ENCODE results near the gene RBM5.
A peak's percentile ranks its signal among the peaks of the same experiment; 100 is the strongest.

RBM5 gene

GRCh38 chr3:50134367-50134766 is 45.6 kb downstream of the RBM5 start:
- H3K9me3 ChIP-seq (ENCODE audit: control insufficient read depth, insufficient read depth, low read depth, low read length), result no peaks in the 10 kb centered on the region
- no peak overlapping the region for H3K4me3 ChIP-seq (ENCODE audit: low read depth, low read length)
- TF ChIP-seq ZNF404 (tag by site-specific recombination; IDR thresholded peaks at IDR 0.05), result no peak
- TF ChIP-seq ZFHX2 (tag by site-specific recombination; conservative IDR thresholded peaks at IDR 0.05), result peak; percentile 61
- peak; percentile 52; the same call in 1 of the 2 replicates for TF ChIP-seq EGR2 (tag by site-specific recombination; IDR thresholded peaks at IDR 0.05; ENCODE audit: low read depth)
- peak; percentile 58 for TF ChIP-seq ZIC2 (tag by site-specific recombination; IDR thresholded peaks at IDR 0.05)
- ChIA-PET CTCF (interaction anchor here (2.1 kb wide), 1 partner anchor 14 kb away, joined by 7 read pairs; no protein-coding TSS in a partner anchor), POLR2A (interaction anchor here (1.2 kb wide), 1 partner anchor 11 kb away, joined by 4 read pairs; no protein-coding TSS in a partner anchor)
- no peak overlapping the region for H3K27ac ChIP-seq (ENCODE audit: extremely low read depth, low read depth, low read length)
- no peaks in the 10 kb centered on the region for H3K36me3 ChIP-seq (ENCODE audit: control insufficient read depth in 2 of 2, insufficient read depth in 1 of 2, low read length in 2 of 2)
- peaks cover under 1% of the 10 kb centered on the region; the same call in 1 of the 2 replicates for H3K4me1 ChIP-seq (ENCODE audit: control insufficient read depth, insufficient read depth, low read length)

DNA sequence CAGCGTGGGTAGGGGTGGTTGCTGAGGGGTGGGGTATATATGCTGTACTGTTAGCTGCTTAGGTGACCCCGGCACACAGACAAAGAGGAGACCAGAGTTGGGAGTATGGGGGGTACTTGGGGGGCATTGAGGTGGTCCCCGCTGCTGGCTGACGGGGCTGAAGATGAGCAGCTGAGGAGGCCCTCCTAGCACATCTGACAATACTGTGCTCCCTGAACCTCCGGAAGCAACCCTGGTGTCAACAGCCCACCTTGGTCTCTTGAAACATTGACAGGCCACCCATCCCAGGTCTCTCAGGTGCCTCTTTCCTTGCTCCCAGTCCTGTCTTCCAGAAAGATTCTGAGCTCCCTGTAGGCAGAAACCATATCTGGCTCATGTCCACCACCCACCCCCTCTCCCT is 47.2 kb downstream of the RBM5 start:
- Histone ChIP-seq H3K9me3 (ENCODE audit: control insufficient read depth, insufficient read depth, low read depth, low read length) (no peaks in the 10 kb centered on the region), H3K4me1 (ENCODE audit: control insufficient read depth, insufficient read depth, low read length) (peaks cover 3% of the 10 kb centered on the region; the same call in 1 of the 2 replicates), H3K36me3 (ENCODE audit: control insufficient read depth in 2 of 2, insufficient read depth in 1 of 2, low read length in 2 of 2) (no peaks in the 10 kb centered on the region), H3K27ac (ENCODE audit: extremely low read depth, low read depth, low read length) (no peak overlapping the region), H3K4me3 (ENCODE audit: low read depth, low read length) (no peak overlapping the region)
- CTCF ChIA-PET, result interaction anchor here (0.5 to 1.5 kb wide), 4 partner anchors 10 to 59 kb away, joined by 3 read pairs; no protein-coding TSS in a partner anchor
- POLR2A ChIA-PET, result no interaction called here
- TF ChIP-seq ZNF623 (tag by site-specific recombination; IDR thresholded peaks at IDR 0.05) (no peak), ZNF677 (tag by site-specific recombination; IDR thresholded peaks at IDR 0.05) (no peak), ZNF221 (tag by site-specific recombination; IDR thresholded peaks at IDR 0.05; ENCODE audit: borderline replicate concordance) (no peak), ZNF792 (tag by site-specific recombination; IDR thresholded peaks at IDR 0.05) (no peak), ZNF513 (tag by site-specific recombination; IDR thresholded peaks at IDR 0.05) (no peak), ZNF132 (tag by site-specific recombination; IDR thresholded peaks at IDR 0.05; ENCODE audit: borderline replicate concordance) (no peak), GLI2 (tag by site-specific recombination; IDR thresholded peaks at IDR 0.05; ENCODE audit: borderline replicate concordance, low read depth) (no peak), ZSCAN18 (tag by site-specific recombination; IDR thresholded peaks at IDR 0.05) (no peak), ZNF266 (tag by site-specific recombination; IDR thresholded peaks at IDR 0.05; ENCODE audit: low read depth) (no peak), SCRT1 (tag by site-specific recombination; IDR thresholded peaks at IDR 0.05; ENCODE audit: borderline replicate concordance) (no peak), ZBTB6 (tag by site-specific recombination; IDR thresholded peaks at IDR 0.05) (no peak), ZSCAN4 (tag by site-specific recombination; IDR thresholded peaks at IDR 0.05) (no peak), PATZ1 (tag by site-specific recombination; IDR thresholded peaks at IDR 0.05) (no peak), ZNF280D (tag by site-specific recombination; IDR thresholded peaks at IDR 0.05) (no peak)
- TF ChIP-seq, protein P1, sequence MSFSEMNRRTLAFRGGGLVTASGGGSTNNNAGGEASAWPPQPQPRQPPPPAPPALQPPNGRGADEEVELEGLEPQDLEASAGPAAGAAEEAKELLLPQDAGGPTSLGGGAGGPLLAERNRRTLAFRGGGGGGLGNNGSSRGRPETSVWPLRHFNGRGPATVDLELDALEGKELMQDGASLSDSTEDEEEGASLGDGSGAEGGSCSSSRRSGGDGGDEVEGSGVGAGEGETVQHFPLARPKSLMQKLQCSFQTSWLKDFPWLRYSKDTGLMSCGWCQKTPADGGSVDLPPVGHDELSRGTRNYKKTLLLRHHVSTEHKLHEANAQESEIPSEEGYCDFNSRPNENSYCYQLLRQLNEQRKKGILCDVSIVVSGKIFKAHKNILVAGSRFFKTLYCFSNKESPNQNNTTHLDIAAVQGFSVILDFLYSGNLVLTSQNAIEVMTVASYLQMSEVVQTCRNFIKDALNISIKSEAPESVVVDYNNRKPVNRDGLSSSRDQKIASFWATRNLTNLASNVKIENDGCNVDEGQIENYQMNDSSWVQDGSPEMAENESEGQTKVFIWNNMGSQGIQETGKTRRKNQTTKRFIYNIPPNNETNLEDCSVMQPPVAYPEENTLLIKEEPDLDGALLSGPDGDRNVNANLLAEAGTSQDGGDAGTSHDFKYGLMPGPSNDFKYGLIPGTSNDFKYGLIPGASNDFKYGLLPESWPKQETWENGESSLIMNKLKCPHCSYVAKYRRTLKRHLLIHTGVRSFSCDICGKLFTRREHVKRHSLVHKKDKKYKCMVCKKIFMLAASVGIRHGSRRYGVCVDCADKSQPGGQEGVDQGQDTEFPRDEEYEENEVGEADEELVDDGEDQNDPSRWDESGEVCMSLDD (tag by site-specific recombination; IDR thresholded peaks at IDR 0.05), result no peak

Measured in HEK293 (cell line).